ENCODE data around the gene ZACN.

Gene ZACN

GRCh38 chr17:76081295-76082210, 2.6 kb downstream of the ZACN start:
- DNase-seq (ENCODE audit: low read depth in 2 of 2, low spot score in 1 of 2): no peak

- no peak for DNase-seq (ENCODE audit: low read depth in 2 of 2, low spot score in 1 of 2)
These were observed 3.6 kb downstream of the ZACN start for GRCh38 chr17:76082326-76083251.

- DNase-seq (ENCODE audit: low read depth in 2 of 2, low spot score in 1 of 2): no peak
These were observed 4.7 kb downstream of the ZACN start for GRCh38 chr17:76083536-76084182.

GRCh38 chr17:76085066-76085730, 6.2 kb downstream of the ZACN start:
- DNase-seq (ENCODE audit: low read depth in 2 of 2, low spot score in 1 of 2): no peak

GRCh38 chr17:76085731-76086366, 6.9 kb downstream of the ZACN start:
- no peak for DNase-seq (ENCODE audit: low read depth in 2 of 2, low spot score in 1 of 2)

GRCh38 chr17:76086384-76086783, 7.4 kb downstream of the ZACN start:
- no peak for DNase-seq (ENCODE audit: low read depth in 2 of 2, low spot score in 1 of 2)

GRCh38 chr17:76087531-76087930, 8.5 kb downstream of the ZACN start:
- no peak for DNase-seq (ENCODE audit: low read depth in 2 of 2, low spot score in 1 of 2)

- no peak for DNase-seq (ENCODE audit: low read depth in 2 of 2, low spot score in 1 of 2)
These were observed 9.3 kb downstream of the ZACN start for GRCh38 chr17:76088041-76088867.

GRCh38 chr17:76088868-76089576, 10.0 kb downstream of the ZACN start:
- no peak for DNase-seq (ENCODE audit: low read depth in 2 of 2, low spot score in 1 of 2)

GRCh38 chr17:76089680-76090516, 10.9 kb downstream of the ZACN start:
- DNase-seq (ENCODE audit: low read depth in 2 of 2, low spot score in 1 of 2): no peak

GRCh38 chr17:76090517-76091129, 11.6 kb downstream of the ZACN start:
- no peak for DNase-seq (ENCODE audit: low read depth in 2 of 2, low spot score in 1 of 2)

- DNase-seq (ENCODE audit: low read depth in 2 of 2, low spot score in 1 of 2): no peak
These were observed 12.7 kb downstream of the ZACN start for GRCh38 chr17:76091526-76092286.

GRCh38 chr17:76092526-76093413, 13.8 kb downstream of the ZACN start:
- no peak for DNase-seq (ENCODE audit: low read depth in 2 of 2, low spot score in 1 of 2)

GRCh38 chr17:76094046-76094445, 15.1 kb downstream of the ZACN start:
- DNase-seq (ENCODE audit: low read depth in 2 of 2, low spot score in 1 of 2): no peak

GRCh38 chr17:76095943-76096342, 17.0 kb downstream of the ZACN start:
- no peak for DNase-seq (ENCODE audit: low read depth in 2 of 2, low spot score in 1 of 2)
